CD4-positive, alpha-beta memory T cell (primary cell): Measurements from ENCODE around the gene MALAT1. TPM values are rescaled to one million over a fixed set of nuclear protein-coding genes. Genes with fewer than 3 reads are reported as not detected.
A peak's percentile ranks its signal among the peaks of the same experiment; 100 is the strongest.

Source experiments
- CTCF ChIA-PET: fragments of 350-600 bp; sonication (Branson Sonifier 250); formaldehyde crosslinking; loops from one replicate; lab custom pipeline; 2021; ENCODE audit warnings: inconsistent platforms; ENCODE audit not compliant: partially characterized antibody; lab: Charles Lee
- POLR2A ChIA-PET: fragments of 350-600 bp; sonication (Branson Sonifier 250); formaldehyde crosslinking; loops from one replicate; lab custom pipeline; 2021; ENCODE audit not compliant: partially characterized antibody; lab: Charles Lee
- DNase-seq, 5 donors: peaks; one replicate each; pipeline versions ENCODE4 v3.0.0 to v3.0.0-alpha.2; 2020 to 2022; ENCODE audit warnings: mixed read lengths in 1 of 5
- H3K27ac ChIP-seq: one replicate; pipeline ENCODE4 v1.7.0; 2013; ENCODE audit warnings: low read depth, low read length
- H3K27me3 ChIP-seq: 2 replicates; pipeline ENCODE4 v1.7.0; 2013; ENCODE audit warnings: mild to moderate bottlenecking, low read length, moderate library complexity; ENCODE audit not compliant: insufficient read depth
- H3K36me3 ChIP-seq: 2 replicates; pipeline ENCODE4 v1.7.0; 2013; ENCODE audit warnings: mild to moderate bottlenecking, low read length, moderate library complexity; ENCODE audit not compliant: insufficient read depth
- H3K4me1 ChIP-seq: 2 replicates; pipeline ENCODE4 v1.7.0; 2013; ENCODE audit warnings: mild to moderate bottlenecking, low read length, moderate library complexity; ENCODE audit not compliant: insufficient read depth
- H3K4me3 ChIP-seq, 2 donors: one replicate each; pipeline ENCODE4 v1.7.0; 2013; ENCODE audit warnings: low read length in 2 of 2, mild to moderate bottlenecking in 1 of 2
- H3K9me3 ChIP-seq, 2 donors: one replicate each; pipeline ENCODE4 v1.7.0; 2013; ENCODE audit warnings: low read length in 2 of 2, control low read depth in 1 of 2; ENCODE audit not compliant: control insufficient read depth in 1 of 2
- H3K27ac Mint-ChIP-seq, 7 donors: one replicate each; pipeline ENCODE4 v1.8.0; 2020 to 2021; ENCODE audit warnings: mixed read lengths in 7 of 7, mild to moderate bottlenecking in 6 of 7, inconsistent platforms in 3 of 7, moderate library complexity in 3 of 7
- H3K27me3 Mint-ChIP-seq, 2 donors: one replicate each; pipeline ENCODE4 v1.8.0; 2020 to 2021; ENCODE audit warnings: mixed read lengths in 2 of 2
- H3K36me3 Mint-ChIP-seq, 2 donors: one replicate each; pipeline ENCODE4 v1.8.0; 2020 to 2021; ENCODE audit warnings: mixed read lengths in 2 of 2, inconsistent platforms in 1 of 2, mild to moderate bottlenecking in 1 of 2
- H3K4me1 Mint-ChIP-seq, 4 donors: one replicate each; pipeline ENCODE4 v1.8.0; 2020 to 2021; ENCODE audit warnings: mixed read lengths in 4 of 4, mild to moderate bottlenecking in 1 of 4
- H3K4me3 Mint-ChIP-seq, 8 donors: one replicate each; pipeline ENCODE4 v1.8.0; 2020 to 2021; ENCODE audit warnings: mixed read lengths in 8 of 8, mild to moderate bottlenecking in 7 of 8, moderate library complexity in 6 of 8, inconsistent platforms in 3 of 8
- H3K9me3 Mint-ChIP-seq, 8 donors: one replicate each; pipeline ENCODE4 v1.8.0; 2020 to 2021; ENCODE audit warnings: mixed read lengths in 8 of 8, mild to moderate bottlenecking in 5 of 8, inconsistent platforms in 3 of 8, moderate library complexity in 1 of 8
- intact Hi-C: fragments of 100-400 bp; cut with micrococcal nuclease; formaldehyde crosslinking; loops from one replicate; pipeline ENCODE4 v1.15.1; 2023
- polyA plus RNA-seq, 2 donors: library from polyadenylated mRNA; unstranded; fragments of 300-500 nt; fragmentation: Illumina TruSeq; gene quantifications; one replicate each; pipeline ENCODE4 v1.2.3, GENCODE V29; 2021
- total RNA-seq, 2 experiments: library from RNA; stranded (reverse); gene quantifications; one replicate each; pipeline ENCODE4 v1.2.3, GENCODE V29; 2021

The MALAT1 gene
- total and polyA plus RNA-seq, 4 experiments from 2014 or later = 2,969 to 29,932 (median 16,273) TPM

- DNase-seq = no peak
- Histone ChIP-seq H3K4me1 (peaks cover 14% of the 10 kb centered on the region), H3K36me3 (peaks cover 23% of the 10 kb centered on the region), H3K27ac (no peak overlapping the region), H3K9me3 (no peaks in the 10 kb centered on the region), H3K27me3 (no peaks in the 10 kb centered on the region), H3K4me3 (no peak overlapping the region)
- H3K4me1 Mint-ChIP-seq = peaks cover 8 to 26% (median 10%) of the 10 kb centered on the region in 4 donors
- H3K9me3 Mint-ChIP-seq = no peaks in the 10 kb centered on the region
- peak overlapping the region in 2 of 7 donors; percentile 27 to 69 for H3K27ac Mint-ChIP-seq
- CTCF ChIA-PET = interaction anchor here (1.1 to 4.1 kb wide), 3 partner anchors 39 to 56 kb away, joined by 3 to 17 read pairs (median 9); partner anchors contain the start of gene EHBP1L1
- no peaks in the 10 kb centered on the region for H3K27me3 Mint-ChIP-seq
- H3K36me3 Mint-ChIP-seq = peaks cover 13 to 30% of the 10 kb centered on the region in 2 donors
- POLR2A ChIA-PET = interaction anchor here (0.6 to 8.8 kb wide), 10 partner anchors 9 to 78 kb away, joined by 3 to 77 read pairs (median 4); partner anchors contain the start of genes EHBP1L1, FAM89B, MALAT1 and PCNX3
- intact Hi-C loops = no loop called here
- peak overlapping the region in 2 of 8 donors; percentile 13 to 57 for H3K4me3 Mint-ChIP-seq
Observed at GRCh38 chr11:65537296-65537597, 38.4 kb downstream of the MALAT1 start.

- intact Hi-C loops = no loop called here
- Histone ChIP-seq H3K27me3 (no peaks in the 10 kb centered on the region), H3K36me3 (peaks cover 18% of the 10 kb centered on the region), H3K27ac (no peak overlapping the region), H3K4me1 (peaks cover 14% of the 10 kb centered on the region), H3K4me3 (no peak overlapping the region), H3K9me3 (no peaks in the 10 kb centered on the region)
- Mint-ChIP-seq H3K9me3 (no peaks in the 10 kb centered on the region), H3K27ac (peak overlapping the region in 3 of 7 donors; percentile 27 to 69 (median 41)), H3K4me3 (peak overlapping the region in 2 of 8 donors; percentile 13 to 57), H3K4me1 (peaks cover 8 to 26% (median 11%) of the 10 kb centered on the region in 4 donors), H3K27me3 (no peaks in the 10 kb centered on the region), H3K36me3 (peaks cover 10 to 30% of the 10 kb centered on the region in 2 donors)
- POLR2A ChIA-PET = interaction anchor here (1.0 to 8.8 kb wide), 7 partner anchors 12 to 77 kb away, joined by 3 to 77 read pairs (median 10); partner anchors contain the start of genes EHBP1L1, FAM89B, MALAT1 and PCNX3
- CTCF ChIA-PET = interaction anchor here (3.1 to 4.1 kb wide), 2 partner anchors 51 to 56 kb away, joined by 9 to 17 read pairs; no protein-coding TSS in a partner anchor
- no peak for DNase-seq
Observed at GRCh38 chr11:65537620-65538231, 38.9 kb downstream of the MALAT1 start.

GRCh38 chr11:65538232-65538914, 39.5 kb downstream of the MALAT1 start:
- peaks cover 6 to 26% of the 10 kb centered on the region in 2 donors for H3K36me3 Mint-ChIP-seq

GRCh38 chr11:65538915-65539743, 40.3 kb downstream of the MALAT1 start:
- Histone ChIP-seq H3K4me1 (peaks cover 14% of the 10 kb centered on the region), H3K27ac (peak overlapping the region; percentile 55), H3K36me3 (peaks cover 13% of the 10 kb centered on the region), H3K9me3 (no peaks in the 10 kb centered on the region), H3K27me3 (no peaks in the 10 kb centered on the region), H3K4me3 (peak overlapping the region in 1 of 2 donors; percentile 91)
- POLR2A ChIA-PET = interaction anchor here (1.0 to 10.5 kb wide), 21 partner anchors 9 to 172 kb away, joined by 3 to 181 read pairs (median 12); partner anchors contain the start of genes EHBP1L1, FAM89B, FRMD8 and KCNK7
- Mint-ChIP-seq H3K27me3 (no peaks in the 10 kb centered on the region), H3K27ac (peak overlapping the region in 2 of 7 donors; percentile 38 to 41), H3K36me3 (peaks cover 6 to 29% of the 10 kb centered on the region in 2 donors), H3K9me3 (no peaks in the 10 kb centered on the region), H3K4me1 (peaks cover 9 to 29% (median 12%) of the 10 kb centered on the region in 4 donors), H3K4me3 (peak overlapping the region in 1 of 8 donors; percentile 57)
- DNase-seq = peak in 1 of 5 donors; percentile 38
- CTCF ChIA-PET = interaction anchor here (1.0 to 7.9 kb wide), 17 partner anchors 8 to 158 kb away, joined by 3 to 124 read pairs (median 9); partner anchors contain the start of genes EHBP1L1, FAM89B, KCNK7 and PCNX3
- intact Hi-C loops = no loop called here

More at GRCh38 chr11:65538232-65538914, 39.5 kb downstream of the MALAT1 start:
- H3K4me3 ChIP-seq = no peak overlapping the region
- ChIA-PET CTCF (interaction anchor here (3.1 to 4.1 kb wide), 2 partner anchors 50 to 55 kb away, joined by 9 to 17 read pairs; no protein-coding TSS in a partner anchor), POLR2A (interaction anchor here (1.0 to 9.1 kb wide), 9 partner anchors 13 to 77 kb away, joined by 3 to 110 read pairs (median 10); partner anchors contain the start of genes EHBP1L1, FAM89B, MALAT1 and PCNX3)
- H3K4me1 ChIP-seq = peaks cover 14% of the 10 kb centered on the region
- H3K9me3 Mint-ChIP-seq = no peaks in the 10 kb centered on the region
- H3K27ac ChIP-seq = no peak overlapping the region
- DNase-seq = peak in 1 of 5 donors; percentile 33
- no peaks in the 10 kb centered on the region for H3K9me3 ChIP-seq
- intact Hi-C loops = no loop called here
- peak overlapping the region in 5 of 8 donors; percentile 25 to 57 (median 39) for H3K4me3 Mint-ChIP-seq
- peak overlapping the region in 1 of 7 donors; percentile 38 for H3K27ac Mint-ChIP-seq
- H3K27me3 ChIP-seq = no peaks in the 10 kb centered on the region
- H3K27me3 Mint-ChIP-seq = no peaks in the 10 kb centered on the region
- peaks cover 13% of the 10 kb centered on the region for H3K36me3 ChIP-seq
- H3K4me1 Mint-ChIP-seq = peaks cover 8 to 26% (median 12%) of the 10 kb centered on the region in 4 donors

GRCh38 chr11:65539744-65540289, 41.0 kb downstream of the MALAT1 start:
- Mint-ChIP-seq H3K36me3 (peaks cover under 1 to 23% of the 10 kb centered on the region in 2 donors), H3K9me3 (no peaks in the 10 kb centered on the region), H3K27ac (peak overlapping the region; percentile 48 to 87 (median 81)), H3K4me3 (peak overlapping the region; percentile 82 to 90 (median 87)), H3K4me1 (peaks cover 10 to 33% (median 12%) of the 10 kb centered on the region in 4 donors), H3K27me3 (no peaks in the 10 kb centered on the region)
- Histone ChIP-seq H3K27ac (peak overlapping the region; percentile 55), H3K4me1 (peaks cover 14% of the 10 kb centered on the region), H3K9me3 (no peaks in the 10 kb centered on the region), H3K27me3 (no peaks in the 10 kb centered on the region), H3K36me3 (peaks cover 13% of the 10 kb centered on the region), H3K4me3 (peak overlapping the region in 1 of 2 donors; percentile 91)
- POLR2A ChIA-PET = interaction anchor here (0.7 to 10.5 kb wide), 28 partner anchors 9 to 171 kb away, joined by 3 to 181 read pairs (median 8); partner anchors contain the start of genes EHBP1L1, FAM89B, FRMD8 and KCNK7
- intact Hi-C loops = loop anchor here (1.0 kb wide), 7 partner anchors 12 to 98 kb away; partner anchors contain the start of genes PCNX3, SCYL1 and SIPA1
- DNase-seq = no peak
- CTCF ChIA-PET = interaction anchor here (0.8 to 7.9 kb wide), 23 partner anchors 8 to 184 kb away, joined by 3 to 124 read pairs (median 5); partner anchors contain the start of genes EHBP1L1, FAM89B, KCNK7 and PCNX3
